Vagina (tissue), 2 donors: ENCODE measurements around the gene FOXRED2.

Experiments used
- CTCF ChIP-seq, 3 experiments: fragments of 450-650 bp in 2 of 3; fragments of 200-600 bp in 1 of 3; sonication (generic) in 1 of 3; IDR thresholded peaks; one replicate each; pipeline ENCODE4 v1.5.1; 2017 to 2019; ENCODE audit warnings: antibody characterized with exemption in 3 of 3, mild to moderate bottlenecking in 2 of 3, moderate library complexity in 2 of 3
- POLR2A ChIP-seq, 2 donors: fragments of 450-650 bp; IDR thresholded peaks; one replicate each; pipeline ENCODE4 v1.6.1; 2017; ENCODE audit warnings: antibody characterized with exemption in 2 of 2, mild to moderate bottlenecking in 2 of 2, moderate library complexity in 2 of 2
- POLR2AphosphoS5 ChIP-seq, 2 donors: sonication (generic); formaldehyde crosslinking; IDR thresholded peaks; one replicate each; pipeline ENCODE4 v1.9.0; 2017; ENCODE audit warnings: antibody characterized with exemption in 2 of 2, mild to moderate bottlenecking in 2 of 2, low read depth in 1 of 2; ENCODE audit not compliant: insufficient read depth in 1 of 2

DNA sequence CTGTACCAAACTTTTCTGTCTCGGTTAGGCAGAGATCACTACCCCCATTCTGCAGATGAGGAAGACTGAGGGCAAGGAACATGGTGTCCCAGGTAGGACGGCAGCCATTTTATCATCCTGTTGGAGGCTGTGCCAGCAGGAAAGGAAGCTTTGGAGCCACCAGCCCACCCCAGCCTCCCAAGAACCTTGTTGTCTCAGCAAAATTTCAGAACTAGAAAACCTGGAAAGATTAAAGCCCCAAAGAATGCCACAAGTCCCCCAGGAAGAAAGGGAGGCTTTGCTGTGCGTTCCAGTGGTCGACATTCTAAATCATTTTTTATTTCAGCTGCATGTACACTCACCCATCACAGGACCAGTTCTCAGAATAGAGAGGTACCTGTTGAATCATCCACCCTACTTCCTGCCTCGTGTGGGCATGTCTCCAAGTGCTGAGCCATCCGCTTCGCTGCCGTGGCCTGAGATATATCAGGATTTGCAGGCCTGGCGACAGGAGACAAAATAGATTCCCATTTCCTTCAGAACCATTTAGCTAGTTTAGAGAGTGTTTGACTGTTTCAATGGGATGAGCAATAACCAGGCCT is 35.1 kb upstream of the FOXRED2 start:
- TF ChIP-seq CTCF (IDR thresholded peaks at IDR 0.05) (no peak), POLR2AphosphoS5 (IDR thresholded peaks at IDR 0.05; ENCODE audit: insufficient read depth in 1 of 2, low read depth in 1 of 2) (peak in 1 of 2 donors; percentile 65), POLR2A (IDR thresholded peaks at IDR 0.05) (no peak)
